ENCODE data around the gene UPK2. TPM values are rescaled to one million over a fixed set of nuclear protein-coding genes. Genes with fewer than 3 reads are reported as not detected.

Gene UPK2
- total RNA-seq, 4 donors from 2014 or later = not detected

DNA sequence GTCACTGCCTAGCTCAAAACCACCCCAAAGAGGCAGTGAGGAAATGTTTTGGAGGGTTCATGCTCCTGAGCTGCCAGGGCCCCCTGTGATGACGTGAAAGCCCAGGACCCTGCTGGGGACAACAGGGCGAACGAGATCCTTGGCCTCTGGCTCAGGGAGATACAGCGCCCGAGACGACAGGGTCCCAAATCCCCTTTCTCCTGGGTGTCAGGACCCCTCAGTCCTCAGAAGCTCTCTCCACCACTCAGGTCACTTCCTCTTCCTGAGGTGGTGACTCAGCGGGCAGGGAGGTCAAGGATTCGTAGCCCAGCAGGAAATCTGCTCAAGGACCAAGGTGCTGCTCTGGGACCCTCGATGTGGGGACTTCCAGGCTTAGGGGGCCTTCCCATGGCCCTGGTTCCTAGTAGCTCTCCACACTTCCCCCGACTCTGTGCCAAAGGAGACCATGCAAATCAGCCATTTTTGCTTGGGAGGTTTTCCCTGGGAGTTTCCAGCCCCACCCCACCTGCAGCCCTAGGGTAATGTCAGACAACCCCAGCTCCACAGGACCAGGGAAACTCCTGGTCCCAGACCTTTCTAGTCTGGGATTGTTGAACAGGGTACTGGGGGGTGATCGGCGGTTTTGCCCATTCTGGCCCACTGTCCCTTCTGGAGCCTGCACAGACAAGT is 43.2 kb upstream of the UPK2 start:
- peak overlapping the region; percentile 99 to 100 for H3K27ac ChIP-seq
- H3K27me3 ChIP-seq = no peaks in the 10 kb centered on the region
- peak; percentile 43 to 55 for DNase-seq
- H3K4me3 ChIP-seq = peak overlapping the region in 1 of 2 donors; percentile 46
- H3K36me3 ChIP-seq = no peaks in the 10 kb centered on the region
- peaks cover 29 to 75% of the 10 kb centered on the region in 2 donors for H3K4me1 ChIP-seq
- no peaks in the 10 kb centered on the region for H3K9me3 ChIP-seq
- intact Hi-C loops (cut with DNase I; ENCODE audit: low total_unique reads) = no loop called here
- TF ChIP-seq, protein P1, sequence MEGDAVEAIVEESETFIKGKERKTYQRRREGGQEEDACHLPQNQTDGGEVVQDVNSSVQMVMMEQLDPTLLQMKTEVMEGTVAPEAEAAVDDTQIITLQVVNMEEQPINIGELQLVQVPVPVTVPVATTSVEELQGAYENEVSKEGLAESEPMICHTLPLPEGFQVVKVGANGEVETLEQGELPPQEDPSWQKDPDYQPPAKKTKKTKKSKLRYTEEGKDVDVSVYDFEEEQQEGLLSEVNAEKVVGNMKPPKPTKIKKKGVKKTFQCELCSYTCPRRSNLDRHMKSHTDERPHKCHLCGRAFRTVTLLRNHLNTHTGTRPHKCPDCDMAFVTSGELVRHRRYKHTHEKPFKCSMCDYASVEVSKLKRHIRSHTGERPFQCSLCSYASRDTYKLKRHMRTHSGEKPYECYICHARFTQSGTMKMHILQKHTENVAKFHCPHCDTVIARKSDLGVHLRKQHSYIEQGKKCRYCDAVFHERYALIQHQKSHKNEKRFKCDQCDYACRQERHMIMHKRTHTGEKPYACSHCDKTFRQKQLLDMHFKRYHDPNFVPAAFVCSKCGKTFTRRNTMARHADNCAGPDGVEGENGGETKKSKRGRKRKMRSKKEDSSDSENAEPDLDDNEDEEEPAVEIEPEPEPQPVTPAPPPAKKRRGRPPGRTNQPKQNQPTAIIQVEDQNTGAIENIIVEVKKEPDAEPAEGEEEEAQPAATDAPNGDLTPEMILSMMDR (IDR thresholded peaks at IDR 0.05) = no peak
- no peak for TF ChIP-seq POLR2A (IDR thresholded peaks at IDR 0.05)

DNA sequence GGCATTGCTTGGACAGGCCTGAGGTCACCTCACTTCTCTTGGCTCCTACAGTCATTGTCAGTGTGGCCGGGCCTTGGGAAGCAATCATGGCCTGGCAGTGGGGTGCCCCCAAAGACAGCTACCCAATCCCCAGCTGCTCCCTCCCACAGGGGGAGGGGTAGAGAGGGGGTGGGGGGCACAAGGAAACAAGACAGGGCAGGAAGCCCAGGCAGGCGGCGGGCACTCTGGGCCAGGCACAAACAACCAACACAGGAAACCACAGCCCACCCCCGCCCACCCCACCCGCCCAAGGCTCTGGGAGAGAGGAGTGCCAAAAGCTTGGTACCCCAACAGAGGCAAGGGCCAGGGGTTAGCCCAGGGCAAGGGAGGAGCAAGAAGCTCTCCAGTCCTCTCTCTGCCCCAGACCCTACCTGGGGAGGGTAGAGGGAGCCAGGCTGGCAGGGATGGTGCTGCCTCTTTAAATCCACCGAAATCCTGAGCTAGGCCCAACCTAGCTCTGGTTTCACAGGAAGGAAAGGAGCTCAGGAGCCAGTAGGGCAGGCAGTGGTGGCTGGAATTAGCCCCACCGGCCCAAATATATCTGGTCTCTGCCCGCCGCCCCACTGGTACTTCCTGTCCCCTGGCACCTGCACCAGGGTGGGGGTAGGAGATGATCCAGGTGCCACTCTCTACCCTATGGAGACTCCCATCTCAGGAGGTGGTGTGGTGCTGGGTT is 42.5 kb upstream of the UPK2 start:
- H3K27ac ChIP-seq = peak overlapping the region; percentile 99 to 100
- TF ChIP-seq, protein P1 (IDR thresholded peaks at IDR 0.05) = no peak
- no peak for TF ChIP-seq POLR2A (IDR thresholded peaks at IDR 0.05)
- no peaks in the 10 kb centered on the region for H3K27me3 ChIP-seq
- no peak overlapping the region for H3K4me3 ChIP-seq
- H3K36me3 ChIP-seq = no peaks in the 10 kb centered on the region
- H3K4me1 ChIP-seq = peaks cover 29 to 70% of the 10 kb centered on the region in 2 donors
- DNase-seq = peak; percentile 33 to 39
- no peaks in the 10 kb centered on the region for H3K9me3 ChIP-seq
- intact Hi-C loops (cut with DNase I; ENCODE audit: low total_unique reads) = no loop called here

- no peaks in the 10 kb centered on the region for H3K36me3 ChIP-seq
- H3K4me3 ChIP-seq = no peak overlapping the region
- TF ChIP-seq POLR2A (IDR thresholded peaks at IDR 0.05) = no peak
- TF ChIP-seq, protein P1 (IDR thresholded peaks at IDR 0.05) = no peak
- peak overlapping the region; percentile 99 to 100 for H3K27ac ChIP-seq
- H3K9me3 ChIP-seq = no peaks in the 10 kb centered on the region
- peak; percentile 34 to 41 for DNase-seq
- intact Hi-C loops (cut with DNase I; ENCODE audit: low total_unique reads) = no loop called here
- peaks cover 29 to 65% of the 10 kb centered on the region in 2 donors for H3K4me1 ChIP-seq
- H3K27me3 ChIP-seq = no peaks in the 10 kb centered on the region
Observed at GRCh38 chr11:118914178-118914918, 41.8 kb upstream of the UPK2 start.

DNA sequence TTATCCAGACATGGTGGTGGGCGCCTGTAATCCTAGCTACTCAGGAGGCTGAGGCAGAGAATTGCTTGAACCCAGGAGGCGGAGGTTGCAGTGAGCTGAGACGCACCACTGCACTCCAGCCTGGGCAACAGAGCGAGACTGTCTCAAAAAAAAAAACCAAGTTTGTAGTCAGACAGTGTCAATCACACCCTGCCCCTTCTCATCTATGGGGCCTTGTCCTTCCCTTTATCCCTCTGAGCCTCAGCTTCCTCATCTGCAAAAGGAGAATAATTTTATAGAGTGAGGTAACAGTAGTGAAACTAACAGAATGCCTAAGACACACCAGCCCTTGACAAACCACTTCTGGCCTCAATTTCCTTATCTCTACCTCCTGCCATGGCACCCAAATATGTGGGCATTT is 41.1 kb upstream of the UPK2 start:
- no peak for DNase-seq
- TF ChIP-seq, protein P1 (IDR thresholded peaks at IDR 0.05) = no peak
- no peak for TF ChIP-seq POLR2A (IDR thresholded peaks at IDR 0.05)
- no peaks in the 10 kb centered on the region for H3K9me3 ChIP-seq
- H3K4me1 ChIP-seq = peaks cover 29 to 72% of the 10 kb centered on the region in 2 donors
- intact Hi-C loops (cut with DNase I; ENCODE audit: low total_unique reads) = no loop called here
- H3K4me3 ChIP-seq = no peak overlapping the region
- H3K27me3 ChIP-seq = no peaks in the 10 kb centered on the region
- H3K36me3 ChIP-seq = no peaks in the 10 kb centered on the region
- H3K27ac ChIP-seq = peak overlapping the region; percentile 99 to 100

Data from uterus (tissue), 4 donors.